ENCODE results near the gene FBXO21.
"Not testable (repeated sequence)": the region's sequence is repeated elsewhere in the genome, so short reads cannot be mapped to it uniquely, and the experiment has no call there.

- not testable (repeated sequence) for TF ChIP-seq CTCF, POLR2AphosphoS5, POLR2A (IDR thresholded peaks at IDR 0.05)
Measured at GRCh38 chr12:117095191-117095590, 95.1 kb downstream of the FBXO21 start.
